Activated CD4-positive, alpha-beta T cell treated with anti-CD3 and anti-CD28 coated beads, Interleukin-2, amount 50 U/mL, for 16 hours (primary cell): Measurements from ENCODE around the gene RNF215.
A peak's percentile ranks its signal among the peaks of the same experiment; 100 is the strongest.
"Not testable (repeated sequence)": the region's sequence is repeated elsewhere in the genome, so short reads cannot be mapped to it uniquely, and the experiment has no call there.

ENCODE experiments used
- DNase-seq: peaks from one replicate; pipeline ENCODE4 v3.0.0-alpha.2; 2020

RNF215 gene

DNA sequence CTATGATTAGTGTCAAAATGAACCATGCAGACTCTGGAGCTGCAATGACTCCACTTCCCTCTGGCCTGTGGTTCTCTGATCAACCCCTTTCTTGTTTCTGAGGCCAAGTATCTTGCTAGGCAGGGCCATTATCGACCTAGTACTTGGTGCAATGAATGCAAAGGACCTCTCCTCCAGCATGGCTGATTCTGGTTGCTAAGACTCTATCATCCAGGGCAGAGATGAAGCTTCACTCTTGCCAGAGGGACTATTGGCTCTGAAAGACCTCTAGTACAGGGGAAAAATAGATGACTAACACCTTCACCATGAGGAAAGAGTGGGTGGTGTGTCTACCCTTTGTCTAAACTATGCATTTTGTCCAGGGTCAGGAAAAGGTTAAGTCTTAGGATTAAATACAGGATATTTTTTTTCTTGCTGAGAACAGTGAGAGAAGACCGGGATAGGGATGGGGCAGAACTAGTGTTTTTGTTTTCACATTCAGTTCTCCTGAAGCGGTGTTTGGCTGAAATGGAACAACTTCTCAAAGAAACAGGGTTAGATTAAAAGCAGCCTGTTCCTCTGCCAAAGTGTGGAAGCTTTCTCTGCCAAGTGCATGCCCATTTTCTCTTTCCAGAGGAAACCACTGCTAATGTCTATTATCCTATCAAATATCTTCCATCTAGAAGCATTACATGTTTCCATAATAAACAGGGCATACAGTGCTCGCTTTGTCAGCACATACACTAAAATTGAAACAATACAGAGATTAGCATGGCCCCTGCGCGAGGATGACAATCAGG is 33.3 kb upstream of the RNF215 start:
- DNase-seq, result no peak

DNA sequence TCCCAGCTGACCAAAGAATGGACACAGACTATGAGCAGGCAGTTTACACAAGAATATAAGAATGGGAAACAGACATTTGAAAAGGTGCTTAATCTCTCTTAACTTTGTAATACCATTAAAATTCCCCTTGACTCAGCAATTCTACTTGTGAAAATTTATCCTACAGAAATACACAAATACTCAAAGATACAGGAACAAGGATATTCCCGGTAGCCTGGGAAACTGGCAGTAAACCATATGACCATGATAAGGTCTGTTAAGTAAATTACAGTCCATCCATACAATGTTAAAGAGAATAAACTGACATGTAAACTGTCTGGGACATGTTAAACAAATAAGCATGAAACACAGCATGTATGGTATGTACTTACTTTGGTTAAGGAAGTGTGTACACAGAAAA is 29.6 kb upstream of the RNF215 start:
- DNase-seq, result no peak

DNA sequence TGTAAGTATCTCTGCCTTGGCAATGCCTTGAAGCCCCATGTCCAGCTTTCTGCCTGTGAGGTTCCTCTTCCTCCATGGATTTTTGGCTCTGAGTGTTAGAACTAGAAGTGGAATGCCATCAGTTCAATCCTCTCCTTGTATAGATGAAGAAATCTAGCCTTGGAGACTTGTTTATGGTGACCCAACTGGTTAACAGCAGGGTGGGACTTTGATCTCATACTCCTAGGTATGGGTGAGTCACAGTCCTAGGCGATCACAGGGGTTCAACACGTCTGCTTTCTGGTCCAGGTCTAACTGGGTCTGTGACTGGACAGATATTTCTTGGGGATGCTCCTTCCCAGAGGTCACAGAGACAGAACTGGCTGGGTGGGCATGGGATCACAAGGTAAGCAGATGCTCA is 29.2 kb upstream of the RNF215 start:
- no peak for DNase-seq

DNA sequence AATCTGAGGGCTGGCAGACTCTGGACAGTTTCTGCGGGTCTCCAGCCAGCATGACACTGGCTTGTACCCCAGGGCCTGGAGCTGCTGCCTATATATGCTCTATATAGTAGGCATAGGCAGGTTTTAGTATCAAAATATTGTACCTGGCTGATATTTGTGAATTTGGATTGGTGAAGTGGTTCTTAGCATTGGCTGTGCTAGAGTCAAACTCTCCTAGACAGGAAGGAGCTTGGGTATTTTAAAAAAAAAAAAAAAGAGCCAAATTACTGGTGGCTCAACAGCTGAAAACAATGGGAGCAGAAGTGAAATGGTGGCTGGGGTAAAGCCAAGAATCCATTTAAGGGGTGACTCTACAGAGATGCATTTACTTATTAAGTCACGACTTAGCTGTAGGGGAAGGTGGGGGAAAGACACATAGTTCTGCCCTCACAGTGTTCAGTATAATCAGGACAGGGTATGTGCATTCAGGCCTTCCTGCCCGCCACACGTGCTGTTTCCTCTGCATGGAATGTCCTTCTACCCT is 27.4 kb upstream of the RNF215 start:
- no peak for DNase-seq

DNA sequence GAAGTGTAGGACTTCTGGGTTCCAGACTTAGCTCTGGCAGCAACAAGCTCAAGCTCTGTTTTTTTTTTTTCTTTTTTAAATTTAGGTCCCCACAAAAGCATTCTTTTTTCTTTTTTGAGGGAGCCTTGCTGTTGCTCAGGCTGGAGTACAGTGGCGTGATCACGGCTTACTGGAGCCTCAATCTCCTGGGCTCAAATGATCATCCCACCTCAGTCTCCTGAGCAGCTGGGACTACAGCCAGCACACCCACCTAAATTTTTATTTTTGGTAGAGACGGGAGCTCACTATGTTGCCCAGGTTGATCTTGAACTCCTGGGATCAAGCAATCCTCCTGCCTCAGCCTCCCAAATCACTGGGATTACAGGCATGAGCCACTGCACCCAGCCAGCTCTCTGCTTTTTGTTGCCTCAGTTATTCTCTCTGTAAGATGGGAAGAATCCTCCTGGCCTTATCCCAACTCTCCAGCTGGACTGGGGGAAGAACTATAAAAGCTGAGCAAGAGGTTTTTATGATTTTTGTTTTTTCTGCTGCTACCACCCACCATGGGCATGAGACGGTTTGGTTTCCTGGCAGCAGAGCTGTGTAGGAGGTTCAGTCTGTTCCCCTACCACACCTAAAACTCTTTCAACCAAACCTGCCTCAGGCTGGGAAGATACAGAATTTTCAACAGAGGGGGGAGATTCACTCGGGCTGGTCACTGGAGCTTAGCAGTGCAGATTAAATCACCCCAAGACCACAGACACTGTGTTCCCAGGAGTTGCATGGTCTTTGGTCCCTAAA is 26.7 kb upstream of the RNF215 start:
- no peak for DNase-seq

DNA sequence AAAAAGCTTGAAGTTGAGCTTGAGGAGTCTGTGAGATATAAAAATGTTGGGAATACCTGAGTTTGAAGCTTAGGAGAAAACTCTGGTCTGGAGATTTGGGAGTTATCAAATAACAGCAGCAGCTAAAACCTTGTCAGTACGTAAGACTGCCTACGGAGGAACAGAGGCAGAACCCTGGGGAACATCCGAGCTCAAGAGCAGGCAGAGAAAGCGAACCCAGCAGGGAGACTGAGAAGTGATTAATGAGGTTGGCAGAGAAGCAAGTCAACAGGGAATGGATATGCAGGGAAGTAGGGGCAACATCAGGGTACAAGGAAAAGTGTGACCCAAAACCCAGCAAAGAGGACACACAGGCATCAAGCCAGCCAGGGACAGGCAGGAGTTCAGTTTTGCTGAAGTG is 25.8 kb upstream of the RNF215 start:
- DNase-seq, result no peak

DNA sequence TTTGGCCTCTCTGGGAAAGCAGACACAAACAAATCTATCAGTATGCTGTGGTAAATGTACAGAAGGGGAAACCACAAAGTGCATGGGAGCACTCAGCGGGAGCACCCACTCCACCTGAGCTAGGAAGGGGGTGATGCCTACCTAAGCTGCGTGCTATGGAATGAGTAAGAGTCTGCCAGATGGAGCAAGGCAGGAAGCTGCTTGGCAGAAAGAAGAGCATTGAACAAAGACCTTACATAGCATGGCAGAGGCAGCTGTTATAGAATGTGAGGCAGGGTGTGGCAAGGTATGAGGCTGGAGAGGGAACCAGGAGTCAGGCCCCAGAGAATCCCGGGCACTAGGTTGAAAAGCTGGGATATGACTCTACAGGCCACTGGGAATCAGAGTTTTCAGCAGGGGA is 24.6 kb upstream of the RNF215 start:
- no peak for DNase-seq

DNA sequence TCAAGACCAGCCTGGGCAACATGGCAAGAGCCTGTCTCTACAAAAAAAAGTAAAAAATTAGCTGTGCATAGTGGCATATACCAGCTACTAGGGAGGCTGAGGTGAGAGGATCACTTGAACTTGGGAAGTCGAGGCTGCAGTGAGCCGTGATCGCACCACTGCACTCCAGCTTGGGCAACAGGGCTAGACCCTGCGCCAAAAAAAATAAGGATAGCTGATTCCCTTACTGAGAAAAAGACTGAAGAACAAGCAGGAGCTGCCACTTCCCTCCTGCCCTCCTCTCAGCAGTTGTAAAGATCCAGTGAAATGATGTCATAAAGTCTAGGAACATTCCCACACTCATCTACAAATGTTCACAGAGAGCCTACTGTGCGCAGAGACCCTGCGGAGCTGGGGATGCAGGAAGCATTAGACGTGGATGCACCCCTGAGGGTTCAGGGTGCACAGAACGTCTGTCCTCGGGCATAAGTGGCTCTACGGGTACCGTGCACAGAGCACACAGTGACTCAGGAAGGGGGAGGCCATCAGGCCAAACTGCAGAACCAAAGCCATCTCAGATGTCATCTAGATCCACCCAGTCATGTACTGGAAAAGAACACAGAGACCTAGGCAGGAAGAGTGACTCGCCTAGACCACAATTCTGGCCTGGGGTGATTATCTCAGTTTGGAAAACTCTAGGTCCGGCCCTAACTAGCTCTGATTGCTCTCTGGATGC is 21.3 kb upstream of the RNF215 start:
- DNase-seq, result no peak

DNA sequence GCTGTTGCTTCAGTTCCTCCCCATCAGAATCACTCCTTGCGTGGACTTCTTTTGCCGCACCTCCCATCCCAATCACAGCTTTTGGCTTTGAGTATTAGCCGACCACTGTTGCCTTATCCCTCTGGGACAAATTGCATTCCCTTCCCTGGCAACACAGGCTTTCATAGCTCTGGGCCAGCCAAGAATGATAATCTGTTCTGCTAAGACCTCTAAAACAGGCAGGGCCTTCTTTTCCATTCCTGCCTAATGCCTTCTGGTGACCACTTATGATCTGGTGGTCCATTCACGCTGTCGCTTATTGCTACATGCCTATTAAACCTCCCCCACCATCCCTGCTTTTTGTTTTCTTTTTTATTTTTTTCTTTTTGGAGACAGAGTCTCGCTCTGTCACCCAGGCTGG is 19.2 kb upstream of the RNF215 start:
- no peak for DNase-seq

DNA sequence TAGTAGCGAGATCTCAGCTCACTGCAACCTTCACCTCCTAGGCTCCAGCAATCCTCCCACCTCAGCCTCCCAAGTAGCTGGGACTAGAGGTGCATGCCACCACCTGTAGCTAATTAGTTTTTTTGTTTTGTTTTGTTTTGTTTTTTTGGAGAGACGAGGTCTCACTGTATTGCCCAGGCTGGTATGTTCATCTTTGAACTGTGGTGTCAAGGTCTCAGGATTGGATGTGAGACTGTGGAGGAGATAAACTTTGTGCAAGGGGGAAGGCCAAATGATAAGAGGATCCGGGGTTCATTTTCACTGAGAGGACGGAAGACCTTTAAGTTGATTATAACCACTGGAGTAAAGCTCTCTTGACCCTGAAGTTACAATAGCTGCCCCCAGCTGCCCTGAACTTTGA is 18.5 kb upstream of the RNF215 start:
- DNase-seq, result no peak

DNA sequence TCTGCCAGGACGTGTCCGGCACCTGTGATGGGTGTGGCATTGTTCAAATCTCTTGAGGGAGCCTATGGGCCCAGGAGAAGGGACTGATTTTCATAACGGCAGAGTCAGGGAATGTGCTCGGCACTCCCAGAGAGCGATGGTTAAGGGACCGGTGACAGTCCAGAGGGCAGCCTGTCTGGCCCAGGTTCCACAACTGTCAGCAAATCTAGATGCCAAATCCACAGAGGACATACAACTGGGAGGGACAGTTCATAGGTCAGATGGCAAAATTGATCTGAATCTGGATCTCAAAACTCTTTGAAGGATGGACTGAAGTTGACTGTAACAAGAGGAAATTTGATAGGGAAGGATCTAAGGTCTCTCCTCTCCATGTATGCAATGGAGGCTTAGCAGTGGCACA is 17.1 kb upstream of the RNF215 start:
- DNase-seq, result no peak

DNA sequence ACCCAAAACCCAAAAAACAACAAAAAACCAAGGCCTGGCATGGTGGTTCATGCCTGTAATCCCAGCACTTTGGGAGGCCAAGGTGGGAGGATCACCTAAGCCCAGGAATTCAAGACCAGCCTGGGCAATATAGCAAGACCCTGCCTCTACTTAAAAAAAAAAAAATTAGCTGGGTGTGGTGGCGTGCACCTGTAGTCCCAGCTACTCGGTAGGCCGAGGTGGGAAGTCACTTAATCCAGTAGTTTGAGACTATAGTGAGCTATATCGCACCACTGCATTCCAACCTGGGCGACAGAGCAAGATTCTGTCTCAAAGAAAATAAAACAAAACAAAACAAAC is 15.5 kb upstream of the RNF215 start:
- not testable (repeated sequence) for DNase-seq

DNA sequence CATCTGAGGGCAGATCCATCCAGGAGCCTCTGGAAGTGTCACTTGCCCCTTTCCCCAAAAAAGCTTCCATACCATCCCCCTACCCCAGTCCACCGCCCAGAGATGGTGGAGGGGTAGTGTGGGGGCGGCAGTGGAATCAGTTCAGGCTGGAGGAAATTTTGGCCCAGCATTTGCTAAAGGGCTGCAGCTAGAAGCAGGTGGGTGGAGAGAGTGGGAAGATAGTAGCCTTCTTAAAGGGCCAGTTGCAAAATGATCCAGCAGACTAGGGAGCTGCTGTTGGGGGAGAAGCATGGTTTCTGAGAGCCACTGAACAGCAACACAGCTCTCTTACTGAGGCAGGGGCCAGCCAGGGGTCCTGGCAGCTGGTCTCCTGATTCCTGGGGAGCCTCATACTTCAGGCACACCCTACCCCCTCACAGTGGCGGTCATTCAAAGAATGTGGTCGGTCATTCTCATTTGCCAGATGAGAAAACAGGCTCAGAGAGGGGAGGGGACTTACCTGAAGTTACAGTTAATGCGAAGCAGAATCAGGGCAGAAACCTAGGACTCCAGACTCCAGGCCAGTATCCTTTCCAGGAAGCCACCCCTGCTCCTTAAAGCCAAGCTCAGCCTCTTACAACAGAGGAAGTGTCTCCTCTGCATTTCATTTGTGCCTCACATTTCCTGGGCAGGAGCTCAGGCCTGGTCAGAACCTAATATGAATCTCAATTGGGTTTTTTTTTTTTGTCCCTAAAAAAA is 15.0 kb upstream of the RNF215 start:
- DNase-seq, result no peak

DNA sequence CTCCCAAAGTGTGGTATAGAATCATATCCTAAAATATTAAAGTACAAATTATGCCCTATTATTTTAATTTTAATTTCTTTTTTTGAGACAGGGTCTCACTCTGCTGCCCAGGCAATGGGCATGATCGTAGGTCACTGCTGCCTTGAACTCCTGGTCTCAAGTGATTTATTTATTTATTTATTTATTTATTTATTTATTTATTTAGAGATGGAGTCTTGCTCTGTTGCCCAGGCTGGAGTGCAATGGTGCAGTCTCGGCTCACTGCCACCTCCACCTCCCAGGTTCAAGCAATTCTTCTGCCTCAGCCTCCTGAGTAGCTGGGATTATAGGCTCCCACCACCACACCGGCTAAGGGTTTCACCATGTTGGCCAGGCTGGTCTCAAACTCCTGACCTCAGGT is 13.8 kb upstream of the RNF215 start:
- not testable (repeated sequence) for DNase-seq

DNA sequence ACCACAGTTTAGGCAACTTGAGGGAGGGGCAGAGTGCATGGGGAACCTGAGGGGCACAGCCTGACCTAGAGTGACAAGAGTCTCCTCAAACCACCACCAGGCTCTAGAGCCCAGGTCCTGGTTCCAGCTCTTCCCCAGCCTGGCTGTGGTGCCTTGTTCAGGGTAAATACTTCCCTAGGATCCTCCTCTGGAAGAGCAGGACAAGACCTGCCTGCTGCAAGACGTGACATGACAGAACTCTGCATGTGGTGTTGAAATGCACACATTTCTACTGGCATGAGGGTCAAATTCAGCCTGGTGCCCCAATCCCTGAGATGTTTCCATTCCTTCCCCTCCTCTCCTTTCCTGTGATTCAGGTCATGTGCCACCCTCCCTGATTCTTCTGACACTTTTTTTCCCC is 12.9 kb upstream of the RNF215 start:
- DNase-seq, result no peak

DNA sequence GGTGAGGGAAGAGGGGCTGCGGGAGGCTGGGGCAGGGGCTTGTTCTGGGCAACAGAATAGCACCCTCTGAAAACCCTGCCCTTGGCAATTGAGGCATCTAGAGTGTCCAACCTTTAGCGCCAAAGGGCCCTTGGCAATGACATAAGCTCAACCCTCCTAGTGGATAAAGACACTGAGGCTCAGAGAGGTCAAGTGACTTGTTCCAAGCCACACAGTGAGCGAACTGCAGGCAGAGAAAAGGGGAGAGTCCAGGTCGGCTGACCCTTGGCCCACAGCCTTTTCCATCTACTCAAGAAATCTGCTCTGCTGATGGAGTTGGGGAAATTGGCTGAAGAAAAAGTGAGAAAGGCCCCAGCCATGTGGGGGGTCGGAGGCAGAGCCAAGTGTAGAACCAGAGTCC is 12.5 kb upstream of the RNF215 start:
- no peak for DNase-seq

DNA sequence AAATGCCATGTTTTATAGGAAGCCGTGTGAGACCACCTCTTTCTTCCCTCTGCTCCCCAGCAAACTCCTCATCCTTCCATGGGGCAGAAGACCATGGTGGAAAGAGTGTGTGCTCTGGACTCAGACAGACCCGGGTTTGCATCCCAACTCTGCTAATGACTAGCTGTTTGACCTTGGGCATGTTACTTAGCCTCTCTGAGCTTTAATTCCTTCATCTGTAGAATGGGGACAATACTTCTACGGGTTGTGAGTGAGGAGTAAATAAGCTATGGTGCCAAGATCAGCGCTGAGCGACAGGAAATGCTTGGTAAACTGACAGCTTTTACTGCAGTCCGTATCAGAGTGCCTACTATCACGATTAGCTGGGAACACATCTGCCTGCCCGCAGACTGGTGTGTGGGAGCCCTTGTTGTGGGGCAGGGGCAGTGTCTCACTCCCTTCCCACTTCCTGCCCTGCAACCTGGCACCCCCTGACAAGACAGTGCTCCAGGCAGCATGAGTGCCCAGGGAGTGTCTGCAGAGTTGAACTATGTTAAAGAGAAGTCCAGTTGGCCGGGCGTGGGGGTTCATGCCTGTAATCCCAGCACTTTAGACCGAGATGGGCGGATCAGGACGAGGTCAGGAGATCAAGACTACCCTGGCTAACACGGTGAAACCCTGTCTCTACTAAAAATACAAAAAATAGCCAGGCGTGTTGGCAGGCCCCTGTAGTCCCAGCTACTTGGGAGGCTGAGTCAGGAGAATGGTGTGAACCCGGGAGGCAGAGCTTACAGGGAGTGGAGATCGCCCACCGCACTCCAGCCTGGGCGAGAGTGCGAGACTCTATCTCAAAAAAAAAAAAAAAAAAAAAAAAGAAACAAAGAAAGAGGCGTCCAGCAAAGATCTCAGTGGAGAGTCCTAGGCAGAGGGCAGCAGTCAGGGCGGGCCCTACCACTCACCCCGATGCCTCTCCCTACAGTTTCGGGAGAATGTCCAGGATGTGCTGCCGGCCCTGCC is 11.8 kb upstream of the RNF215 start:
- DNase-seq, result no peak

DNA sequence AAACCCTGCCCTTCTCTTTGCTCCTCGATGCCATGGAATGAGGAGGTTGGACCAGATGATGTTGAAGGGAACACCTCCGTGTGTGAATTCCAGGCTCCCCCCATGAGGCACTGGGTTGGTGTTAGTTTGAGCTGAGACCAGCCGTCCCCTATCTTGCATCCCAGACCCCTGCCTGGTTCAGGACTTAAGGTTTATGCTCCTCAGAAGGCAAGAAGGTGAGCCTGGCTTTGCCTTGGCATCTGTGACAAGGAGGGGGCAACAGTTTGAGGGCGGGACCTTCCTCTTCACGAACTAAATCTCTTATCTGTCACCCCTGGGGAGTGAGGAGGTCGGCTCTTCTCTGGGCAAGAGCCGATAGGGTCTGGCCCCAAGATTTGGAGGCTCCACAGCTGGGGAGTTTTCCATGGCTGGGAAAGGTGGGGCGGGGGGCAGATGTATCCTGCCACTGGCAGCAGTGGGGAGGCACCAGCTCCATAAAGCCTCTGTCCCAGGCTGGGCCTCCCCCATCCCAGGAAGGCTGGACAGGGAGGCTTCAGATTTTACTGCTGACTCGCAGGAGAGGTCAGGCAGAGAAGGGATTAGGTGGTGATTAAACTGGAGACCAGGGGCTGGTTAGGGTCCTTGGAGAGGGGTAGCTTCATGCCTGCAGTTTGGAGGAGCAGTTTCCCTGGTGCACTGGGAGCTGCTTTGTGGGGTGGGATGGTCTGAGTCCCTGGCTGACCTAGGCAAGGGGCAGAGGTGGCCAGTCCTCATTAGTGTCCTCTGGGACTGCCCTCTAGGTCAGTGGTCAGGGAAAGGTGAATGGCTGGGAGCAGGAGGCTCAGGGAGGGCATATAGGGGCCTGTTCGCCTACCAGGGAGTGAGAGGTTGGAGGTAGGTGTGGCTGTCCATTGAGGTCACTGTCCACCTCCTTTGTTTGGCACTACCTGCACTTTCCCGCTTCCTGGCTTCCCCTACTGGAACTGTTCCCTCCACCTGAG is 10.7 kb upstream of the RNF215 start:
- no peak for DNase-seq

DNA sequence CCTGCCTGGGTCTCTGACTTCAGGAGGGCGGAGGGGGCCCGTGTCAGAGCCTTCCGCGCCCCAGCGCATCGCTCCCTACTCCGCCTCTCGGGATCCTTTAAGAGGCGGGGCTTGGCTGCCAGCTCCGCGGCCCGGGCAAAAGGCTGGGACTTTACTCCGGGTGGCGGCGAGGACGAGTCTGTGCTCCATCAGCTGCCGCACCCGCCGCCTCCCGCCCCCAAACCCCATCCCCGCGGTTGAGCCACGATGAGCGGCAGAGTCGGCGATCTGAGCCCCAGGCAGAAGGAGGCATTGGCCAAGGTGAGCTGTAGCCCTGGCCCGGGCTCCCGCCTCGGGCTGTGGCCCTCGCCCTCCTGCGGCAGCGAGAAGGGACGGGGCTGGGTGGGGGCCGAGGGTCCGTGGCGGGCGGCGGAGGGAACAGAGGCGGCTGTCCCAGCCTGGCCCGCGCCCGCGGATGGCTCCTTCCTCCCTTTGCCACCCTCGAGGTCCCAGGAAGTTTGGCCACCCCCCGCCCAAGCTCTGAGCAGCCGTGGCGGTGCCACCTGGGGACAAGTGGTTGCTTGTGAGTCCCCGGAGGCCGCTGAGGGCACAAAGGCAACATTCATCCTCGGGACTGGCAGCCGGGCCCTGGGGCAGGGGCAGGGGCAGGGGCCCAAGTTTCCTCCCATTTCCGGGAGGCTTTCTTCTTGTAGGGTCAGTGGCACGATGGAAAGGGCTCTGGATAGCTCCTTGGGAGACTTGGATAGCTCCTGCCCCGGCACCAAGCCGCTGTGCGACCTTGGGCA is 9.9 kb upstream of the RNF215 start, which contains the start of gene SEC14L2:
Gene SEC14L2, plus strand, starts transcription at position 148 of the 785 bp plus-strand sequence. Its CDS starts 99 bp downstream, at position 247.
- DNase-seq, result peak; percentile 52
